HEK293 (cell line): ENCODE results near the gene RPL19.

ENCODE experiments used
- GLIS2 ChIP-seq: fragments of 450-650 bp; formaldehyde crosslinking; IDR thresholded peaks from 2 replicates; pipeline ENCODE4 v1.5.1; 2016; ENCODE audit warnings: missing biosample characterization, missing genetic modification characterization
- HOXA7 ChIP-seq: sonication (generic); formaldehyde crosslinking; IDR thresholded peaks from 2 replicates; pipeline ENCODE4 v1.8.1; 2022; ENCODE audit warnings: missing genetic modification reagents, borderline replicate concordance
- MZF1 ChIP-seq: fragments of 450-650 bp; formaldehyde crosslinking; IDR thresholded peaks from 2 replicates; pipeline ENCODE4 v1.5.1; 2017; ENCODE audit warnings: missing biosample characterization, missing genetic modification characterization, borderline replicate concordance
- OVOL3 ChIP-seq: fragments of 450-650 bp; formaldehyde crosslinking; IDR thresholded peaks from 2 replicates; pipeline ENCODE4 v1.5.1; 2016; ENCODE audit warnings: missing biosample characterization, missing genetic modification characterization
- WT1 ChIP-seq: fragments of 450-650 bp; formaldehyde crosslinking; IDR thresholded peaks from 2 replicates; pipeline ENCODE4 v1.5.1; 2016; ENCODE audit warnings: missing biosample characterization, missing genetic modification characterization
- ZBTB7A ChIP-seq: fragments of 450-650 bp; formaldehyde crosslinking; IDR thresholded peaks from 2 replicates; pipeline ENCODE4 v1.5.1; 2016; ENCODE audit warnings: low read depth, missing biosample characterization, missing genetic modification characterization
- ZEB2 ChIP-seq: fragments of 450-650 bp; formaldehyde crosslinking; IDR thresholded peaks from 2 replicates; pipeline ENCODE4 v1.5.1; 2016; ENCODE audit warnings: missing biosample characterization, missing genetic modification characterization
- ZNF2 ChIP-seq: fragments of 450-650 bp; formaldehyde crosslinking; IDR thresholded peaks from 2 replicates; pipeline ENCODE4 v1.5.1; 2016; ENCODE audit warnings: missing biosample characterization, missing genetic modification characterization
- ZNF248 ChIP-seq: fragments of 450-650 bp; formaldehyde crosslinking; IDR thresholded peaks from 2 replicates; pipeline ENCODE4 v1.5.1; 2017; ENCODE audit warnings: missing biosample characterization, missing genetic modification characterization
- ZNF266 ChIP-seq: fragments of 450-650 bp; formaldehyde crosslinking; IDR thresholded peaks from 2 replicates; pipeline ENCODE4 v1.5.1; 2016; ENCODE audit warnings: missing biosample characterization, missing genetic modification characterization, low read depth
- ZNF324 ChIP-seq: fragments of 450-650 bp; formaldehyde crosslinking; IDR thresholded peaks from 2 replicates; pipeline ENCODE4 v1.5.1; 2016; ENCODE audit warnings: missing biosample characterization, missing genetic modification characterization
- ZNF354C ChIP-seq: fragments of 450-650 bp; formaldehyde crosslinking; IDR thresholded peaks from 2 replicates; pipeline ENCODE4 v1.5.1; 2016; ENCODE audit warnings: missing biosample characterization, missing genetic modification characterization, low read depth, borderline replicate concordance
- ZNF366 ChIP-seq: fragments of 450-650 bp; formaldehyde crosslinking; conservative IDR thresholded peaks from 2 replicates; pipeline ENCODE4 v1.5.1; 2016; ENCODE audit warnings: missing biosample characterization, missing genetic modification characterization
- ZNF510 ChIP-seq: fragments of 450-650 bp; formaldehyde crosslinking; IDR thresholded peaks from 2 replicates; pipeline ENCODE4 v1.5.1; 2018; ENCODE audit warnings: mild to moderate bottlenecking, missing genetic modification characterization, missing biosample characterization; ENCODE audit not compliant: insufficient replicate concordance
- ZNF596 ChIP-seq: fragments of 450-650 bp; IDR thresholded peaks from 2 replicates; pipeline ENCODE4 v1.5.0; 2018; ENCODE audit warnings: missing biosample characterization, mild to moderate bottlenecking, missing genetic modification characterization, moderate library complexity
- ZNF654 ChIP-seq: fragments of 450-650 bp; formaldehyde crosslinking; IDR thresholded peaks from 2 replicates; pipeline ENCODE4 v1.5.1; 2016; ENCODE audit warnings: low read depth, missing biosample characterization, missing genetic modification characterization
- ZNF791 ChIP-seq: fragments of 450-650 bp; formaldehyde crosslinking; IDR thresholded peaks from 2 replicates; pipeline ENCODE4 v1.5.1; 2016; ENCODE audit warnings: missing biosample characterization, missing genetic modification characterization
- ZSCAN23 ChIP-seq: fragments of 450-650 bp; formaldehyde crosslinking; IDR thresholded peaks from 2 replicates; pipeline ENCODE4 v1.5.1; 2016; ENCODE audit warnings: missing biosample characterization, missing genetic modification characterization
- ZSCAN30 ChIP-seq: fragments of 450-650 bp; IDR thresholded peaks from 2 replicates; pipeline ENCODE4 v1.5.1; 2018; ENCODE audit warnings: missing biosample characterization, mild to moderate bottlenecking, missing genetic modification characterization, moderate library complexity
- ZXDB ChIP-seq: fragments of 450-650 bp; formaldehyde crosslinking; IDR thresholded peaks from 2 replicates; pipeline ENCODE4 v1.5.1; 2016; ENCODE audit warnings: missing biosample characterization, missing genetic modification characterization
- TF ChIP-seq, protein P1 (sequence below): fragments of 450-650 bp; formaldehyde crosslinking; IDR thresholded peaks from 2 replicates; pipeline ENCODE4 v1.5.1; 2016; ENCODE audit warnings: missing biosample characterization, missing genetic modification characterization, low read depth
- TF ChIP-seq, protein P2 (sequence below): fragments of 450-650 bp; formaldehyde crosslinking; IDR thresholded peaks from 2 replicates; pipeline ENCODE4 v1.5.1; 2017; ENCODE audit warnings: missing biosample characterization, missing genetic modification characterization
- TF ChIP-seq, protein P3 (sequence below): fragments of 450-650 bp; formaldehyde crosslinking; IDR thresholded peaks from 2 replicates; pipeline ENCODE4 v1.5.1; 2017; ENCODE audit warnings: missing biosample characterization, mild to moderate bottlenecking, missing genetic modification characterization, moderate library complexity
- TF ChIP-seq, protein P4 (sequence below): fragments of 450-650 bp; formaldehyde crosslinking; IDR thresholded peaks from 2 replicates; pipeline ENCODE4 v1.5.1; 2017; ENCODE audit warnings: missing biosample characterization, missing genetic modification characterization
- TF ChIP-seq, protein P5 (sequence below): fragments of 450-650 bp; formaldehyde crosslinking; IDR thresholded peaks from 2 replicates; pipeline ENCODE4 v1.5.1; 2016; ENCODE audit warnings: missing biosample characterization, missing genetic modification characterization
- TF ChIP-seq, protein P6 (sequence below): fragments of 450-650 bp; formaldehyde crosslinking; IDR thresholded peaks from 2 replicates; pipeline ENCODE4 v1.5.1; 2016; ENCODE audit warnings: missing biosample characterization, missing genetic modification characterization

The RPL19 gene

DNA sequence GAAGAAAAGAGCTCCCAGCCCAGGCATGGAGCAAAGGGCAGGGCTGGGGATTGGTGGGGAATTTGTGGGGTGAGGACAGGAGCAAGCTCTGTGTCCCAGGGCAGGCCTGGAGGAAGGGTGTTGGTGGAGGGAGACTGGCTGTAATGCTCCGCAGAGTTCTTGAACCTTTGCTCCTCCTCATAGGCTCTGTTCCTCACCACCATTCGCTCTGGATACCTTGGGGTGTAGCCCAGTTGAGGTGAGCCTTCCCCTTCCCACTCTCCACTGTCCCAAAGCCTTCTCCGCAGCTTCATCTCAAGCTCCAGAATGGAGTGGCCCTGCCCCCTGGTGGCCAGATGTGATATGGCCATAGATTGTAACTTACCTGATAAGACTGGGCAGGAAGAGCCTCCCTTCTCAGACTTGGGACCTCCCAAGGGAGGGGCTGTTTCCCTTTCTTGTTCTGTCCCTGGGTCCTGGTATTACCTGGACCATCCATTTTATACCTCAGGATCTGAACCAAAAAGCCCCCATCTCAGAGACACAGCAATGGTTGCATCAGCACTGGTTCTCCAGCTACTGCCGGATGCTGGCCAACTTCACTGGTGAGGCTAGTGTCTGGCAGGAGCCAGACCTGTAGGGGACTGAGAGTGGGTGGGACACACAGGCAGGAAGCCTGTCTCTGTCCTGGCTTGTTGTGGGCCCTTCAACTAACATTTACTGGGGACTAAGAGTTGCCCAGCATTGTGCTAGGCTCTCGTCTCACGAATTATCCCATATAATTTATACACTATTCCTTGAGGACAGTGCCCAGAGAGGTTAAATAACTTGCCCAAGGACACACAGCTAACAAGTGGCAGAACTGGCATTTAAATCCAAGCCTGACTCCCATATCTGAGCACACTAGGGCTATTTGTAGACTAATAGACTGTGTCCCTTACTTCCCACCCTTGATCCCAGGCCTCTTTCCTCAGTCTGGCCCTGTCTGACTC is 44.8 kb downstream of the RPL19 start (continued):
- no peak for TF ChIP-seq ZNF596 (tag by site-specific recombination)
- 0 out of 2 replicates have a peak, but pooled peaks have one; percentile 42 for TF ChIP-seq ZNF2 (tag by site-specific recombination)
- TF ChIP-seq ZSCAN30, result no peak
- no peak for TF ChIP-seq WT1 (tag by site-specific recombination)
- TF ChIP-seq ZEB2 (tag by site-specific recombination), result 0 out of 2 replicates have a peak, but pooled peaks have one; percentile 51
- no peak for TF ChIP-seq ZNF366 (tag by site-specific recombination)
- TF ChIP-seq ZNF791 (tag by site-specific recombination), result no peak
- no peak for TF ChIP-seq ZSCAN23 (tag by site-specific recombination)
- TF ChIP-seq, protein P1, sequence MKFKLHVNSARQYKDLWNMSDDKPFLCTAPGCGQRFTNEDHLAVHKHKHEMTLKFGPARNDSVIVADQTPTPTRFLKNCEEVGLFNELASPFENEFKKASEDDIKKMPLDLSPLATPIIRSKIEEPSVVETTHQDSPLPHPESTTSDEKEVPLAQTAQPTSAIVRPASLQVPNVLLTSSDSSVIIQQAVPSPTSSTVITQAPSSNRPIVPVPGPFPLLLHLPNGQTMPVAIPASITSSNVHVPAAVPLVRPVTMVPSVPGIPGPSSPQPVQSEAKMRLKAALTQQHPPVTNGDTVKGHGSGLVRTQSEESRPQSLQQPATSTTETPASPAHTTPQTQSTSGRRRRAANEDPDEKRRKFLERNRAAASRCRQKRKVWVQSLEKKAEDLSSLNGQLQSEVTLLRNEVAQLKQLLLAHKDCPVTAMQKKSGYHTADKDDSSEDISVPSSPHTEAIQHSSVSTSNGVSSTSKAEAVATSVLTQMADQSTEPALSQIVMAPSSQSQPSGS (tag by site-specific recombination), result no peak
- TF ChIP-seq ZNF324, result no peak
- TF ChIP-seq ZNF248 (tag by site-specific recombination), result no peak
- TF ChIP-seq ZNF654 (tag by site-specific recombination), result peak; percentile 90
- TF ChIP-seq, protein P2, sequence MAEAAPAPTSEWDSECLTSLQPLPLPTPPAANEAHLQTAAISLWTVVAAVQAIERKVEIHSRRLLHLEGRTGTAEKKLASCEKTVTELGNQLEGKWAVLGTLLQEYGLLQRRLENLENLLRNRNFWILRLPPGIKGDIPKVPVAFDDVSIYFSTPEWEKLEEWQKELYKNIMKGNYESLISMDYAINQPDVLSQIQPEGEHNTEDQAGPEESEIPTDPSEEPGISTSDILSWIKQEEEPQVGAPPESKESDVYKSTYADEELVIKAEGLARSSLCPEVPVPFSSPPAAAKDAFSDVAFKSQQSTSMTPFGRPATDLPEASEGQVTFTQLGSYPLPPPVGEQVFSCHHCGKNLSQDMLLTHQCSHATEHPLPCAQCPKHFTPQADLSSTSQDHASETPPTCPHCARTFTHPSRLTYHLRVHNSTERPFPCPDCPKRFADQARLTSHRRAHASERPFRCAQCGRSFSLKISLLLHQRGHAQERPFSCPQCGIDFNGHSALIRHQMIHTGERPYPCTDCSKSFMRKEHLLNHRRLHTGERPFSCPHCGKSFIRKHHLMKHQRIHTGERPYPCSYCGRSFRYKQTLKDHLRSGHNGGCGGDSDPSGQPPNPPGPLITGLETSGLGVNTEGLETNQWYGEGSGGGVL (tag by site-specific recombination), result no peak
- TF ChIP-seq OVOL3 (tag by site-specific recombination), result no peak
- no peak for TF ChIP-seq HOXA7 (CRISPR knock-in tag)
- TF ChIP-seq ZNF354C (tag by site-specific recombination), result no peak
- no peak for TF ChIP-seq ZXDB (tag by site-specific recombination)
- TF ChIP-seq, protein P3, sequence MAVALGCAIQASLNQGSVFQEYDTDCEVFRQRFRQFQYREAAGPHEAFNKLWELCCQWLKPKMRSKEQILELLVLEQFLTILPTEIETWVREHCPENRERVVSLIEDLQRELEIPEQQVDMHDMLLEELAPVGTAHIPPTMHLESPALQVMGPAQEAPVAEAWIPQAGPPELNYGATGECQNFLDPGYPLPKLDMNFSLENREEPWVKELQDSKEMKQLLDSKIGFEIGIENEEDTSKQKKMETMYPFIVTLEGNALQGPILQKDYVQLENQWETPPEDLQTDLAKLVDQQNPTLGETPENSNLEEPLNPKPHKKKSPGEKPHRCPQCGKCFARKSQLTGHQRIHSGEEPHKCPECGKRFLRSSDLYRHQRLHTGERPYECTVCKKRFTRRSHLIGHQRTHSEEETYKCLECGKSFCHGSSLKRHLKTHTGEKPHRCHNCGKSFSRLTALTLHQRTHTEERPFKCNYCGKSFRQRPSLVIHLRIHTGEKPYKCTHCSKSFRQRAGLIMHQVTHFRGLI (tag by site-specific recombination), result no peak
- TF ChIP-seq, protein P4, sequence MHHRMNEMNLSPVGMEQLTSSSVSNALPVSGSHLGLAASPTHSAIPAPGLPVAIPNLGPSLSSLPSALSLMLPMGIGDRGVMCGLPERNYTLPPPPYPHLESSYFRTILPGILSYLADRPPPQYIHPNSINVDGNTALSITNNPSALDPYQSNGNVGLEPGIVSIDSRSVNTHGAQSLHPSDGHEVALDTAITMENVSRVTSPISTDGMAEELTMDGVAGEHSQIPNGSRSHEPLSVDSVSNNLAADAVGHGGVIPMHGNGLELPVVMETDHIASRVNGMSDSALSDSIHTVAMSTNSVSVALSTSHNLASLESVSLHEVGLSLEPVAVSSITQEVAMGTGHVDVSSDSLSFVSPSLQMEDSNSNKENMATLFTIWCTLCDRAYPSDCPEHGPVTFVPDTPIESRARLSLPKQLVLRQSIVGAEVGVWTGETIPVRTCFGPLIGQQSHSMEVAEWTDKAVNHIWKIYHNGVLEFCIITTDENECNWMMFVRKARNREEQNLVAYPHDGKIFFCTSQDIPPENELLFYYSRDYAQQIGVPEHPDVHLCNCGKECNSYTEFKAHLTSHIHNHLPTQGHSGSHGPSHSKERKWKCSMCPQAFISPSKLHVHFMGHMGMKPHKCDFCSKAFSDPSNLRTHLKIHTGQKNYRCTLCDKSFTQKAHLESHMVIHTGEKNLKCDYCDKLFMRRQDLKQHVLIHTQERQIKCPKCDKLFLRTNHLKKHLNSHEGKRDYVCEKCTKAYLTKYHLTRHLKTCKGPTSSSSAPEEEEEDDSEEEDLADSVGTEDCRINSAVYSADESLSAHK (tag by site-specific recombination), result no peak
- TF ChIP-seq, protein P5, sequence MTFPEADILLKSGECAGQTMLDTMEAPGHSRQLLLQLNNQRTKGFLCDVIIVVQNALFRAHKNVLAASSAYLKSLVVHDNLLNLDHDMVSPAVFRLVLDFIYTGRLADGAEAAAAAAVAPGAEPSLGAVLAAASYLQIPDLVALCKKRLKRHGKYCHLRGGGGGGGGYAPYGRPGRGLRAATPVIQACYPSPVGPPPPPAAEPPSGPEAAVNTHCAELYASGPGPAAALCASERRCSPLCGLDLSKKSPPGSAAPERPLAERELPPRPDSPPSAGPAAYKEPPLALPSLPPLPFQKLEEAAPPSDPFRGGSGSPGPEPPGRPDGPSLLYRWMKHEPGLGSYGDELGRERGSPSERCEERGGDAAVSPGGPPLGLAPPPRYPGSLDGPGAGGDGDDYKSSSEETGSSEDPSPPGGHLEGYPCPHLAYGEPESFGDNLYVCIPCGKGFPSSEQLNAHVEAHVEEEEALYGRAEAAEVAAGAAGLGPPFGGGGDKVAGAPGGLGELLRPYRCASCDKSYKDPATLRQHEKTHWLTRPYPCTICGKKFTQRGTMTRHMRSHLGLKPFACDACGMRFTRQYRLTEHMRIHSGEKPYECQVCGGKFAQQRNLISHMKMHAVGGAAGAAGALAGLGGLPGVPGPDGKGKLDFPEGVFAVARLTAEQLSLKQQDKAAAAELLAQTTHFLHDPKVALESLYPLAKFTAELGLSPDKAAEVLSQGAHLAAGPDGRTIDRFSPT (tag by site-specific recombination), result no peak
- TF ChIP-seq, protein P6, sequence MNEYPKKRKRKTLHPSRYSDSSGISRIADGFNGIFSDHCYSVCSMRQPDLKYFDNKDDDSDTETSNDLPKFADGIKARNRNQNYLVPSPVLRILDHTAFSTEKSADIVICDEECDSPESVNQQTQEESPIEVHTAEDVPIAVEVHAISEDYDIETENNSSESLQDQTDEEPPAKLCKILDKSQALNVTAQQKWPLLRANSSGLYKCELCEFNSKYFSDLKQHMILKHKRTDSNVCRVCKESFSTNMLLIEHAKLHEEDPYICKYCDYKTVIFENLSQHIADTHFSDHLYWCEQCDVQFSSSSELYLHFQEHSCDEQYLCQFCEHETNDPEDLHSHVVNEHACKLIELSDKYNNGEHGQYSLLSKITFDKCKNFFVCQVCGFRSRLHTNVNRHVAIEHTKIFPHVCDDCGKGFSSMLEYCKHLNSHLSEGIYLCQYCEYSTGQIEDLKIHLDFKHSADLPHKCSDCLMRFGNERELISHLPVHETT, result no peak
- no peak for TF ChIP-seq ZBTB7A (tag by site-specific recombination)
- TF ChIP-seq GLIS2 (tag by site-specific recombination), result no peak
- TF ChIP-seq ZNF510 (tag by site-specific recombination), result no peak
- TF ChIP-seq ZNF266, result no peak
- no peak for TF ChIP-seq MZF1 (tag by site-specific recombination)
